GM12892 (cell line): ENCODE results near the gene PSME2.

Source experiments
- DNase-seq: peaks from one replicate; pipeline ENCODE4 v3.0.0; 2011; ENCODE audit not compliant: insufficient read length
- FAIRE-seq: peaks from 2 replicates; lab custom pipeline; 2011; peaks lifted over from hg19 to GRCh38; lab: Jason Lieb, UNC
- POLR2A ChIP-seq: IDR thresholded peaks from 2 replicates; pipeline ENCODE4 v1.6.1; 2011; ENCODE audit warnings: low read depth, low read length, control low read depth
- POLR2AphosphoS5 ChIP-seq: IDR thresholded peaks from 2 replicates; pipeline ENCODE4 v1.6.1; 2011; ENCODE audit warnings: low read depth, low read length, control low read depth
- TAF1 ChIP-seq: IDR thresholded peaks from 2 replicates; pipeline ENCODE4 v1.6.1; 2011; ENCODE audit warnings: low read depth, mild to moderate bottlenecking, control low read depth, low read length, borderline replicate concordance

PSME2 gene

GRCh38 chr14:24127673-24128072, 18.7 kb downstream of the PSME2 start:
- TF ChIP-seq POLR2AphosphoS5 (no peak), TAF1 (no peak), POLR2A (no peak)
- FAIRE-seq: no peak
- no peak for DNase-seq

DNA sequence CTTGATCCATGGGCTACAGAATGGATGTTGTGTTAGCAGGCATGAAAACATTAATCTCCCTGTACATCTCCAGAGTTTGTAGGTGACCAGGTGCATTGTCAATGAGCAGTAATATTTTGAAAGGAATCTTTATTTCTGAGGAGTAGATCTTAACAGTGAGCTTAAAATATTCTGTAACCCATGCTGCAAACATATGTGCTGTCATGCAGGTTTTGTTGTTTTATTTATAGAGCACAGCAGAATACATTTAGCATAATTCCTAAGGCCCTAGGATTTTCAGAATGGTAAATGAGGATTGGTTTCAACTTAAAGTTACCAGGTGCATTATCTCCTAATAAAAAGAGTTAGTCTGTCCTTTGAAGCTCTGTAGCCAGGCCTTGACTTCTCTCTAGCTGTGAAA, 19.5 kb downstream of the PSME2 start:
- TF ChIP-seq POLR2AphosphoS5 (no peak), TAF1 (no peak), POLR2A (no peak)
- DNase-seq: no peak
- no peak for FAIRE-seq

- FAIRE-seq (peak; percentile 81), DNase-seq (no peak)
- TF ChIP-seq TAF1 (no peak), POLR2A (peak; percentile 66)
These were observed 22.7 kb downstream of the PSME2 start for GRCh38 chr14:24123424-24124417.

- no peak for FAIRE-seq
- no peak for DNase-seq
- TF ChIP-seq POLR2A: no peak
- TF ChIP-seq TAF1: no peak
- TF ChIP-seq POLR2AphosphoS5: no peak; the same call in 1 of the 2 replicates
These were observed 23.5 kb downstream of the PSME2 start for GRCh38 chr14:24122898-24123297.

DNA sequence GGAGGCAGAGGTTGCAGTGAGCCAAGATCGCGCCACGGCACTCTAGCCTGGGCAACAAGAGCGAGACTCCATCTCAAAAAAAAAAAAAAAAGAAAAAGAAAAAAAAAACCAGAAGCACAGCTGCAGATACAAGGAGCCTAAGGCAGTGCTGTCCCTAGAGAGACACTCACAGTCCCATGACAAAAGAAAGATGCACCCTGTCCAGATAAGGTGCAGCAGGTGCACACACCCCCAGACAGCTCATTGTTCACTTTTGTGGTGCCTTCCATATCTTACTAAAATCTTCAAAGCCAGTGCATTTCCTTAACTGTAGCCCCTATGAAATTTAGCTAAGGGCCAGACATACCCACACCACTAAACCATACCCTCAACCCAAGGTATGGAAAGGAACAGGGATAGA, 24.0 kb downstream of the PSME2 start:
- TF ChIP-seq POLR2AphosphoS5: no peak
- no peak for TF ChIP-seq POLR2A
- no peak for TF ChIP-seq TAF1
- no peak for DNase-seq
- no peak for FAIRE-seq

- no peak for FAIRE-seq
- TF ChIP-seq POLR2AphosphoS5 (no peak), POLR2A (no peak), TAF1 (no peak)
These were observed 25.2 kb downstream of the PSME2 start for GRCh38 chr14:24121210-24121609.

DNA sequence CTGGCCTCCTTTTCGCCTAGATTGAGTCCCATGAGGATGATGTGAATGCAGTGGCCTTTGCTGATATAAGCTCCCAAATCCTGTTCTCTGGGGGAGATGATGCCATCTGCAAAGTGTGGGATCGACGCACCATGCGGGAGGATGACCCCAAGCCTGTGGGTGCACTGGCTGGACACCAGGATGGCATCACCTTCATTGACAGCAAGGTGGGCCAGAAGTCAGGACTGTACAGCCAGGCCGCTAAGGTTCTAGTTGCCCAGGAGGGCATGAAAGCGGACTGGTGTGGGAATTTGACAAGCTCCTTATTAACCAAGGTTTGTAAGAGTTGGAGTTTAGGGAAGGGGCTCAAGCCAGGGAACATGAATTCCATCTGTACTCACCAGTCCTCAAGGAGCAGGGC, 26.7 kb downstream of the PSME2 start:
- no peak for DNase-seq
- no peak for FAIRE-seq
- no peak for TF ChIP-seq POLR2AphosphoS5
- TF ChIP-seq POLR2A: no peak
- TF ChIP-seq TAF1: no peak

More at GRCh38 chr14:24121210-24121609, 25.2 kb downstream of the PSME2 start:
- DNase-seq: no peak

DNA sequence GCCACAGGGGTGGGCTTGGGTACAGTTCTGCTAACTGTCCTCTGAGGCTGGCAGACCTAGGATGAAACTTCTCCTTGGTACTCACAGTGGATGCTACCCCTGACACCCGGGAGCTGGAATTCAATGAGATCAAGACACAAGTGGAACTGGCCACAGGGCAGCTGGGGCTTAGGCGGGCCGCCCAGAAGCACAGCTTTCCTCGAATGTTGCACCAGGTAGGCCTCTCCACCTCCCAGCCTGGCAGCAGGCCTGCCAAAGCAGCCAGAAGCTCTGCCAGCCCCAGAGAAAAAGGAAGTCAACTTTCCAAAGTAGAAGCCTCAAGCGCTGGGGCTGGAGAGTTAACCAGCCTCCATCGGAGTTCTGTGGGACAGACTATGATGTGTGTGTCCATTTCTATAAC, 29.2 kb downstream of the PSME2 start:
- FAIRE-seq (no peak), DNase-seq (no peak)
- TF ChIP-seq TAF1 (no peak), POLR2A (no peak), POLR2AphosphoS5 (no peak)

GRCh38 chr14:24116128-24116814, 30.1 kb downstream of the PSME2 start:
- no peak for FAIRE-seq

GRCh38 chr14:24115422-24116127, 30.8 kb downstream of the PSME2 start:
- FAIRE-seq (no peak), DNase-seq (no peak)
- TF ChIP-seq POLR2A: no peak
- no peak for TF ChIP-seq POLR2AphosphoS5
- no peak for TF ChIP-seq TAF1

More at GRCh38 chr14:24116128-24116814, 30.1 kb downstream of the PSME2 start:
- DNase-seq: no peak
- no peak for TF ChIP-seq POLR2AphosphoS5
- no peak for TF ChIP-seq POLR2A
- no peak for TF ChIP-seq TAF1
